Neuron (in vitro differentiated cells): ENCODE data around the gene LEPROT.
"Not testable (repeated sequence)": the region's sequence is repeated elsewhere in the genome, so short reads cannot be mapped to it uniquely, and the experiment has no call there.

Experiments
- H2AFZ ChIP-seq: one replicate; pipeline ENCODE4 v1.6.1; 2013; ENCODE audit warnings: low read depth, mild to moderate bottlenecking, inconsistent platforms, low read length, moderate library complexity
- H3K27me3 ChIP-seq: one replicate; pipeline ENCODE4 v1.6.1; 2013; ENCODE audit warnings: low read length; ENCODE audit not compliant: insufficient read depth
- H3K36me3 ChIP-seq: one replicate; pipeline ENCODE4 v1.6.1; 2013; ENCODE audit warnings: low read length; ENCODE audit not compliant: insufficient read depth
- H3K4me1 ChIP-seq: one replicate; pipeline ENCODE4 v1.6.1; 2013; ENCODE audit warnings: low read length; ENCODE audit not compliant: insufficient read depth
- H3K4me3 ChIP-seq: 2 replicates; pipeline ENCODE4 v1.5.1; 2013; ENCODE audit warnings: mild to moderate bottlenecking, low read length, moderate library complexity
- H3K9me3 ChIP-seq: one replicate; pipeline ENCODE4 v1.6.1; 2013; ENCODE audit warnings: low read length

The LEPROT gene

GRCh38 chr1:65434255-65434654 is 13.8 kb downstream of the LEPROT start:
- no peaks in the 10 kb centered on the region for H3K4me1 ChIP-seq
- H3K36me3 ChIP-seq: peaks cover 34% of the 10 kb centered on the region
- no peaks in the 10 kb centered on the region for H3K9me3 ChIP-seq
- no peaks in the 10 kb centered on the region for H3K27me3 ChIP-seq
- H2AFZ ChIP-seq: no peak overlapping the region
- H3K4me3 ChIP-seq: no peak overlapping the region

GRCh38 chr1:65434760-65435159 is 14.3 kb downstream of the LEPROT start:
- Histone ChIP-seq H3K9me3 (no peaks in the 10 kb centered on the region), H3K4me3 (no peak overlapping the region), H2AFZ (no peak overlapping the region), H3K27me3 (no peaks in the 10 kb centered on the region), H3K4me1 (no peaks in the 10 kb centered on the region), H3K36me3 (peaks cover 30% of the 10 kb centered on the region)

DNA sequence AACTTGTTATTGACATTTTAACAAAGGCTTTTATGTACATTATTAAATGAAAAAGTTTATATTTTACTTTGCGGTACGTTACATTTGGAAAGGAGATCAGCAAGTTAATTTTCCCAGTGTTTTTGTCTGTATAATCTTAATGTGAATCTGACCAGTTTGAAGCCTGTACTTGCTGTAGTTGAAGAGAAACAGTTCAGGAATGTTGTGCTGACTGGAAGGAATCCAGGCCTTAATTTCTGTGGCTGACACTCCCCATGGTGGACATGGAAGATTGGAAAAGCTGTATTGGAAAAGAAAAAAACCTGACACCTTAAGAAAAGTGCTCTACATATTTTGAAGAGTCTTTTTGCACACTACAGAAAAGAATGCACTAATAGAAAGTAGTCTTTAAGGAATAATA is 15.5 kb downstream of the LEPROT start:
- Histone ChIP-seq H3K9me3 (no peaks in the 10 kb centered on the region), H3K27me3 (no peaks in the 10 kb centered on the region), H3K4me3 (no peak overlapping the region), H3K36me3 (peaks cover 21% of the 10 kb centered on the region), H2AFZ (no peak overlapping the region), H3K4me1 (no peaks in the 10 kb centered on the region)

GRCh38 chr1:65437616-65438015 is 17.1 kb downstream of the LEPROT start:
- Histone ChIP-seq H3K4me1 (no peaks in the 10 kb centered on the region), H3K36me3 (peaks cover 14% of the 10 kb centered on the region), H3K4me3 (no peak overlapping the region), H3K9me3 (no peaks in the 10 kb centered on the region), H2AFZ (no peak overlapping the region), H3K27me3 (no peaks in the 10 kb centered on the region)

DNA sequence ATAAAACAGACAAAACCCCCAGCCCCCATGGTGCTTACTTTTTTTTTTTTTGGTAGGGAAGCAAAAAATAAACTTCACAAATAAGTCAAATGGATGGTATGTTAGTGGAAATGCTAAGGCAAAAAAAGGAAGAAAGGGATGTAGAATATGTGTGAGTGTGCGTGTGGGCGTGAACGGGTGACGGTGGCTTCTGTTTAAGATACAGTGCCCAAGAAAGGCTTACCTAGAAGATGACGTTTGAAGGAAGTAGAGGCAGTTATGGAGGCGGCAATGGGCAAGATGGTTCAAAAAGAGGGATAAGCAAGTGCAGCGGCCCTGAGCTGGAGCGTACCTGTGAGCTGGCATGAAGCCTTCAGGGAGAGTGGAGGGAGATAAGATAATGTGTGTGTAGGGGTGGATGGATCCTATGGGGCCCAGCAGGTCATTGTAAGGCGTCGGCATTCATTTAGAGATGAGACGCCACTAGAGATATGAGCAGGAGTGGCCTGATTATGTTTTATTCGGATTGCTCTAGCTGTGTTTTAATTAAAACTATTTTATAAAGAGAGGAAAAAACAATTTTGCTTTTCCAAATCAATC is 19.9 kb downstream of the LEPROT start:
- no peaks in the 10 kb centered on the region for H3K27me3 ChIP-seq
- H2AFZ ChIP-seq: no peak overlapping the region
- no peaks in the 10 kb centered on the region for H3K9me3 ChIP-seq
- no peaks in the 10 kb centered on the region for H3K4me1 ChIP-seq
- H3K4me3 ChIP-seq: no peak overlapping the region
- no peaks in the 10 kb centered on the region for H3K36me3 ChIP-seq

GRCh38 chr1:65440915-65441314 is 20.4 kb downstream of the LEPROT start:
- H3K4me3 ChIP-seq: no peak overlapping the region
- no peaks in the 10 kb centered on the region for H3K9me3 ChIP-seq
- no peaks in the 10 kb centered on the region for H3K36me3 ChIP-seq
- H3K4me1 ChIP-seq: no peaks in the 10 kb centered on the region
- H3K27me3 ChIP-seq: no peaks in the 10 kb centered on the region
- H2AFZ ChIP-seq: no peak overlapping the region

GRCh38 chr1:65441464-65441863 is 21.0 kb downstream of the LEPROT start:
- no peak overlapping the region for H3K4me3 ChIP-seq
- H3K9me3 ChIP-seq: no peaks in the 10 kb centered on the region
- no peaks in the 10 kb centered on the region for H3K36me3 ChIP-seq
- H3K4me1 ChIP-seq: no peaks in the 10 kb centered on the region
- no peaks in the 10 kb centered on the region for H3K27me3 ChIP-seq
- no peak overlapping the region for H2AFZ ChIP-seq

GRCh38 chr1:65442442-65442841 is 22.0 kb downstream of the LEPROT start:
- H3K4me1 ChIP-seq: no peaks in the 10 kb centered on the region
- no peaks in the 10 kb centered on the region for H3K9me3 ChIP-seq
- no peaks in the 10 kb centered on the region for H3K36me3 ChIP-seq
- no peaks in the 10 kb centered on the region for H3K27me3 ChIP-seq
- H2AFZ ChIP-seq: no peak overlapping the region
- no peak overlapping the region for H3K4me3 ChIP-seq

- Histone ChIP-seq H3K27me3 (no peaks in the 10 kb centered on the region), H3K36me3 (no peaks in the 10 kb centered on the region), H2AFZ (no peak overlapping the region), H3K4me3 (no peak overlapping the region), H3K4me1 (no peaks in the 10 kb centered on the region), H3K9me3 (no peaks in the 10 kb centered on the region)
Measured at GRCh38 chr1:65443647-65444046, 23.2 kb downstream of the LEPROT start.

GRCh38 chr1:65444128-65444640 is 23.7 kb downstream of the LEPROT start:
- no peaks in the 10 kb centered on the region for H3K36me3 ChIP-seq
- no peak overlapping the region for H2AFZ ChIP-seq
- H3K9me3 ChIP-seq: no peaks in the 10 kb centered on the region
- no peaks in the 10 kb centered on the region for H3K4me1 ChIP-seq
- H3K27me3 ChIP-seq: no peaks in the 10 kb centered on the region
- H3K4me3 ChIP-seq: no peak overlapping the region

DNA sequence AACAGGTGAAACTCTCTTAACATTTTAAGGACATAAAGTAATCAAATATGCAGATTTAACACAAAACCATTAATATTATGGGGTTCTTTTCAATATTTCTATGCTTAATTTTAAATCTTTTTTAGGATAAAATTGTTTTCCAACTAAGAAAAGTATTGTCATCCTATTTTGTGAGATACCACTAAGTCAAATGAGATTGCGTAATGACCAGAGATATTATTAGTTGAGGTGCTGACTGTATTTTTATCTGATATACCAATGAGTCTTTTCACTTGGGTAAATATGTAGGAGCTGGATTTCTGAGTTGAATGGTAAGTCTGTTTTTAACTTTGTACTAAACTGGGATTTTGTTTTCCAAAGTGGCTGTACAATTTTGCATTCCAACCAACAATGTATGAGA is 25.4 kb downstream of the LEPROT start:
- no peaks in the 10 kb centered on the region for H3K9me3 ChIP-seq
- H2AFZ ChIP-seq: no peak overlapping the region
- no peak overlapping the region for H3K4me3 ChIP-seq

DNA sequence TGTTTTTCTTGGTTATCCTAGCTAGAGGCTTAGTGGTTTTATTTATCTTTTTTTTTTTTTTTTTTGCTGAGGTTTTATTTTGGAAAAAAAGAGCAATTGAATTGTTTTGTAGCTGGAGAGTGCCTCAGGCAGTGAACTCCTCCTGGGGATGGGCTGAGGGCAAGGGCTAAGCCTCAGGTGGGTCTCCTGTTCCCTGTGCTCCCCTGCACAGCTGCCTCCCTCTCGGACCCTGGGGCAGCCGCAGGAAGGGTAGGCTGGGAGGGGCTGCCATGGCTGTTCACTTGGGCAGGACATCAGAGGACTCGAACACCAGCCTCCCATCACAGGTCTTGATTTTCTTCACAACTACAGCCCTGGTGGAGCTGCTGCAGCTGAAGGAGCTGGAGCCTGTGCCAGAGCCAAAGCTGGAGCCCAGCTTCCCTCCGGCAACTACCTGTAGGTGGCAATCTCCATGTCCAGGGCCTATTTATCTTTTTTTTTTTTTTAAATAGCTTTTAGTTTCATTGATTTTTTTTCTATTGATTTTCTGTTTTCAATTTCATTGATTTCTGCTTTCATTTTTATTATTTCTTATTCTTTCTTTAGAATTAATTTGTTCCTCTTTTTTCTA is 28.9 kb downstream of the LEPROT start:
- Histone ChIP-seq H2AFZ (no peak overlapping the region), H3K4me1 (no peaks in the 10 kb centered on the region), H3K27me3 (no peaks in the 10 kb centered on the region), H3K9me3 (no peaks in the 10 kb centered on the region), H3K4me3 (no peak overlapping the region), H3K36me3 (no peaks in the 10 kb centered on the region)

More for the DNA sequence above, 25.4 kb downstream of the LEPROT start:
- Histone ChIP-seq H3K27me3 (no peaks in the 10 kb centered on the region), H3K4me1 (no peaks in the 10 kb centered on the region), H3K36me3 (no peaks in the 10 kb centered on the region)

GRCh38 chr1:65455678-65456077 is 35.2 kb downstream of the LEPROT start:
- H3K9me3 ChIP-seq, H3K4me1 ChIP-seq, H3K4me3 ChIP-seq, H3K27me3 ChIP-seq, H3K36me3 ChIP-seq, H2AFZ ChIP-seq: not testable (repeated sequence)

DNA sequence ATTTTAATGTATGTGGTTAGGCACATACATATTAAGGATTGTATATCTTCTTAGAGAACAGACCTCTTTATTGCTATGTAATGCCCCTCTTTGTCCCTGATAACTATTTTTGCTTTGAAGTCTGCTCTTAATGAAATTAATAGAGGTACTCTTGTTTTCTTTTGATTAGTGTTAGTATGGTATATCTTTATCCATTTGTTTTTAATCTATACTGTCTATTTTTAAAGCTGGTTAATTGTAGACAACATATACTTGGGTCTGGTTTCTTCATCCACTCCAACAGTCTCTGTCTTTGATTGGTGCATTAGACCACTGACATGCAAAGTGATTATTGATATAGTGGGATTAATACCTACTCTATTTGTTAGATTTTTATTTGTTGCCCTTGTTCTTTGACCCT is 36.0 kb downstream of the LEPROT start:
- Histone ChIP-seq H3K36me3 (no peaks in the 10 kb centered on the region), H3K9me3 (no peaks in the 10 kb centered on the region), H2AFZ (no peak overlapping the region), H3K27me3 (no peaks in the 10 kb centered on the region), H3K4me3 (no peak overlapping the region), H3K4me1 (no peaks in the 10 kb centered on the region)
